ENCODE results near the gene PLXDC2.
"Not testable (repeated sequence)": the region's sequence is repeated elsewhere in the genome, so short reads cannot be mapped to it uniquely, and the experiment has no call there.

Gene PLXDC2

DNA sequence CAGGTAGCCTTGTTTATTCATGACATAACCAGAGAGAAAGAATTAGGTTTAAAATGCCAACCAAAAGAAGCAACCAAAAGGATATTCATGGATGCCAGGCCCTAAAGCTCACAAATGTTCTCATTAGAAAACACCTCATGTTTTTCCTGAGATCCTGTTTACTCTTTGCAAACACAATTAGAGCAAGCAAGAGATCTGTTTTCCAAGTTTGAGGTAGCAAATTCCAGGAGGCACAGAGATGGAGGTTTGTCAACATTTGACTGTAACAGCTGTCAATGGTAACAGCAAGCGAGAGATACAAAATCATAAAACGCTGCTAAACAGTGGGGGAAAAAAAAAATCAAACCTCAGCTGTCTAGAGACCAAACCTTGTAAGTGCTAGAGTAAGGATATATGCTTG is 182.2 kb downstream of the PLXDC2 start:
- DNase-seq (ENCODE audit: insufficient read length, low spot score) (no peak), FAIRE-seq (no peak)
- TF ChIP-seq PAX5 (IDR thresholded peaks at IDR 0.05; ENCODE audit: insufficient read depth, low read length, severe bottlenecking): no peak
- no peak for TF ChIP-seq POLR2AphosphoS5 (IDR thresholded peaks at IDR 0.05; ENCODE audit: low read depth, low read length)
- TF ChIP-seq POU2F2 (IDR thresholded peaks at IDR 0.05; ENCODE audit: low read depth, low read length): no peak
- TF ChIP-seq POLR2A (IDR thresholded peaks at IDR 0.05; ENCODE audit: low read depth, low read length): no peak
- TF ChIP-seq TAF1 (IDR thresholded peaks at IDR 0.05; ENCODE audit: low read depth, low read length): no peak
- TF ChIP-seq SPI1 (IDR thresholded peaks at IDR 0.05; ENCODE audit: low read depth, low read length): no peak

GRCh38 chr10:19999431-19999830 is 183.2 kb downstream of the PLXDC2 start:
- no peak for DNase-seq (ENCODE audit: insufficient read length, low spot score)
- no peak for FAIRE-seq
- TF ChIP-seq PAX5 (IDR thresholded peaks at IDR 0.05; ENCODE audit: insufficient read depth, low read length, severe bottlenecking): no peak
- no peak for TF ChIP-seq TAF1 (IDR thresholded peaks at IDR 0.05; ENCODE audit: low read depth, low read length)
- no peak for TF ChIP-seq POLR2A (IDR thresholded peaks at IDR 0.05; ENCODE audit: low read depth, low read length)
- TF ChIP-seq POLR2AphosphoS5 (IDR thresholded peaks at IDR 0.05; ENCODE audit: low read depth, low read length): no peak
- TF ChIP-seq POU2F2 (IDR thresholded peaks at IDR 0.05; ENCODE audit: low read depth, low read length): no peak
- TF ChIP-seq SPI1 (IDR thresholded peaks at IDR 0.05; ENCODE audit: low read depth, low read length): no peak

DNA sequence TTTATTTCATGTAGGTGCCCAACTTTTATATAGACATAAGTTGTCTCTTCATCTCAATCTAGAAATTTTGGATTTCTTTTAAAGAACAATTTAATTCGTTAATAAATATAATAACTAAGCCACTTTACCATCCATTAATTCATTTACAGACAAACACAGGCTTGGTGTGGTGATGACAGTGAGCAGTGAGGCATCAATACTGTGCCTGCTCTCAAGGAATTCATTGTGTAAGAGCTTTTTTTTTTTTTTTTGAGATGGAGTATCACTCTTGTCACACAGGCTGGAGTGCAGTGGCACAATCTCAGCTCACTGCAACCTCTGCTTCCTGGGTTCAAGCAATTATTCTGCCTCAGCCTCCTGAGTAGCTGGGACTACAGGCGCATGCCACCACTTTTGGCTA is 185.8 kb downstream of the PLXDC2 start:
- DNase-seq (ENCODE audit: insufficient read length, low spot score); FAIRE-seq: not testable (repeated sequence)

GRCh38 chr10:20002657-20003056 is 186.4 kb downstream of the PLXDC2 start:
- DNase-seq (ENCODE audit: insufficient read length, low spot score) (no peak), FAIRE-seq (peak; percentile 58)
- no peak for TF ChIP-seq POU2F2 (IDR thresholded peaks at IDR 0.05; ENCODE audit: low read depth, low read length)
- no peak for TF ChIP-seq PAX5 (IDR thresholded peaks at IDR 0.05; ENCODE audit: insufficient read depth, low read length, severe bottlenecking)
- no peak for TF ChIP-seq TAF1 (IDR thresholded peaks at IDR 0.05; ENCODE audit: low read depth, low read length)
- no peak for TF ChIP-seq POLR2AphosphoS5 (IDR thresholded peaks at IDR 0.05; ENCODE audit: low read depth, low read length)
- TF ChIP-seq POLR2A (IDR thresholded peaks at IDR 0.05; ENCODE audit: low read depth, low read length): no peak
- no peak for TF ChIP-seq SPI1 (IDR thresholded peaks at IDR 0.05; ENCODE audit: low read depth, low read length)

GRCh38 chr10:20004087-20004523 is 187.9 kb downstream of the PLXDC2 start:
- no peak for DNase-seq (ENCODE audit: insufficient read length, low spot score)
- FAIRE-seq: peak; percentile 47
- TF ChIP-seq POU2F2 (IDR thresholded peaks at IDR 0.05; ENCODE audit: low read depth, low read length): no peak
- peak; percentile 66 for TF ChIP-seq SPI1 (IDR thresholded peaks at IDR 0.05; ENCODE audit: low read depth, low read length)

- DNase-seq (ENCODE audit: insufficient read length, low spot score) (no peak), FAIRE-seq (peak; percentile 23)
- TF ChIP-seq SPI1 (IDR thresholded peaks at IDR 0.05; ENCODE audit: low read depth, low read length): no peak
- TF ChIP-seq PAX5 (IDR thresholded peaks at IDR 0.05; ENCODE audit: insufficient read depth, low read length, severe bottlenecking): no peak
- no peak for TF ChIP-seq POU2F2 (IDR thresholded peaks at IDR 0.05; ENCODE audit: low read depth, low read length)
- TF ChIP-seq TAF1 (IDR thresholded peaks at IDR 0.05; ENCODE audit: low read depth, low read length): no peak
- TF ChIP-seq POLR2A (IDR thresholded peaks at IDR 0.05; ENCODE audit: low read depth, low read length): no peak
Observed at GRCh38 chr10:20005638-20006037, 189.4 kb downstream of the PLXDC2 start.

DNA sequence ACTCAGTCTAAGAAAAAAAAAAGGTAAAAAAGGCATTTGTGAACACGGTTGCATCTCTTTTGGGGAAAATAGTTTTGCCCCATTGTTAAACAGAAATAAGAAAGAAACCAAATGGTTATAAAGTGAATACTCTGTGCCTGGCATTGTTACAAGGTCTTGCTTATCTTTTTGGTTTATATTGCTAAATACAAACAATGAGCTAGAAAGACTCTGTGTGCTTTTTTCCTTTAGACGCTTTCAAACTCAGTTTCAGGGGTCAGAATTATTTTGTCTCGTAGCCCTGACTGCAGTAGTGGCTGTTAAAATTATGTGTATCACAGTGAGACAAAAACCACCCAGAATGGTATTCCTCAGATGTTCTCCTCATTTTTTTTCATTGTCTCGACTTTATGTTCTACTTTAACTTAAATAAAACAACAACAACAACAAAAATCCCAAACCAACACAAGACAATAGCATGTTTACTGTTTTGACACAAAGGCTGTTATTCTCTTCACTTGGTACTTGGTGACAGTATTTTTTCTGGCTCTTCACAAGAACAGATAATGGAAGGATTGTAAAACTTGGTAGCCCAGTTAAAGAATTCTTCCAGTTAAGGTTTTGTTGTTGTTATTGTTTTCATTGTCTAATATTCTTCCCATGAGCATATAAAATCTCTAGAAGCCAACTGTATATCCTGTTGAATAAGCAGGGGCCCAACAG is 190.1 kb downstream of the PLXDC2 start:
- DNase-seq (ENCODE audit: insufficient read length, low spot score) (no peak), FAIRE-seq (no peak)
- no peak for TF ChIP-seq POU2F2 (IDR thresholded peaks at IDR 0.05; ENCODE audit: low read depth, low read length)
- TF ChIP-seq PAX5 (IDR thresholded peaks at IDR 0.05; ENCODE audit: insufficient read depth, low read length, severe bottlenecking): no peak
- no peak for TF ChIP-seq TAF1 (IDR thresholded peaks at IDR 0.05; ENCODE audit: low read depth, low read length)

DNA sequence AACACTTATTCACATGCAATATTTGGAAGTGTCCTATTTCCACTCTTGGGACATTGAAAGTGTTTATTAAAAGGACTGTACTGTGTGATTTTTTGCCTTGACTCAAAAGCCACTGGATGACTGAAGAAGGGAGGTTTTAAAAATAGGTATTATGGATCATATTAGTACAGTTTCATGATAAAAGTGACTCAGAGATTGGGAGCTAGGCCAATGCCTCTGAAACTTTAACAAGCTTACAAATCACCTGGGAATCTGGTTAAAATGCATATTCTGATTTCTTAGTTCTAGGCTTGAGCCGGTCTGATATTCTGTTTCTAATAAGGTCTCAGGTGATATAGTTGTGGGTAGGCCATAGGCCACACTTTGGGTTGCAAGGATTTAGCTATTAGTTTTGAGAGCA is 191.2 kb downstream of the PLXDC2 start:
- FAIRE-seq: peak; percentile 13
- DNase-seq (ENCODE audit: insufficient read length, low spot score): no peak
- TF ChIP-seq TAF1 (IDR thresholded peaks at IDR 0.05; ENCODE audit: low read depth, low read length): no peak
- TF ChIP-seq PAX5 (IDR thresholded peaks at IDR 0.05; ENCODE audit: insufficient read depth, low read length, severe bottlenecking): no peak
- TF ChIP-seq POU2F2 (IDR thresholded peaks at IDR 0.05; ENCODE audit: low read depth, low read length): no peak
- no peak for TF ChIP-seq POLR2A (IDR thresholded peaks at IDR 0.05; ENCODE audit: low read depth, low read length)
- TF ChIP-seq SPI1 (IDR thresholded peaks at IDR 0.05; ENCODE audit: low read depth, low read length): no peak
- no peak for TF ChIP-seq POLR2AphosphoS5 (IDR thresholded peaks at IDR 0.05; ENCODE audit: low read depth, low read length)

GRCh38 chr10:20013991-20014750 is 197.9 kb downstream of the PLXDC2 start:
- no peak for DNase-seq (ENCODE audit: insufficient read length, low spot score)
- TF ChIP-seq TAF1 (IDR thresholded peaks at IDR 0.05; ENCODE audit: low read depth, low read length): no peak
- no peak for TF ChIP-seq POU2F2 (IDR thresholded peaks at IDR 0.05; ENCODE audit: low read depth, low read length)
- no peak for TF ChIP-seq PAX5 (IDR thresholded peaks at IDR 0.05; ENCODE audit: insufficient read depth, low read length, severe bottlenecking)
- no peak for TF ChIP-seq SPI1 (IDR thresholded peaks at IDR 0.05; ENCODE audit: low read depth, low read length)
- no peak for TF ChIP-seq POLR2A (IDR thresholded peaks at IDR 0.05; ENCODE audit: low read depth, low read length)
- TF ChIP-seq POLR2AphosphoS5 (IDR thresholded peaks at IDR 0.05; ENCODE audit: low read depth, low read length): no peak
- FAIRE-seq: no peak

- FAIRE-seq: no peak
- no peak for TF ChIP-seq POLR2AphosphoS5 (IDR thresholded peaks at IDR 0.05; ENCODE audit: low read depth, low read length)
- no peak for TF ChIP-seq TAF1 (IDR thresholded peaks at IDR 0.05; ENCODE audit: low read depth, low read length)
- TF ChIP-seq POLR2A (IDR thresholded peaks at IDR 0.05; ENCODE audit: low read depth, low read length): no peak
- no peak for TF ChIP-seq PAX5 (IDR thresholded peaks at IDR 0.05; ENCODE audit: insufficient read depth, low read length, severe bottlenecking)
- TF ChIP-seq SPI1 (IDR thresholded peaks at IDR 0.05; ENCODE audit: low read depth, low read length): no peak
- TF ChIP-seq POU2F2 (IDR thresholded peaks at IDR 0.05; ENCODE audit: low read depth, low read length): no peak
- no peak for DNase-seq (ENCODE audit: insufficient read length, low spot score)
Observed at GRCh38 chr10:20017961-20018360, 201.7 kb downstream of the PLXDC2 start.
